HG03095 (cell line): ENCODE data around the gene CETN1.
A peak's percentile ranks its signal among the peaks of the same experiment; 100 is the strongest.

ENCODE experiments used
- ATAC-seq: cut with Tn5 transposase; IDR thresholded peaks from one replicate; pipeline ENCODE4 v1.9.1; 2021; ENCODE audit warnings: moderate library complexity; ENCODE audit not compliant: unreplicated experiment

Gene CETN1

GRCh38 chr18:574865-575645, 5.1 kb upstream of the CETN1 start:
- ATAC-seq, result no peak

- no peak for ATAC-seq
These were observed 3.3 kb upstream of the CETN1 start for GRCh38 chr18:576924-577323.

GRCh38 chr18:577643-578375, 2.4 kb upstream of the CETN1 start:
- no peak for ATAC-seq

- no peak for ATAC-seq
These were observed 942 bp upstream of the CETN1 start for GRCh38 chr18:579238-579637.

GRCh38 chr18:581096-581495, 916 bp downstream of the CETN1 start:
- no peak for ATAC-seq

GRCh38 chr18:582465-582864, 2.3 kb downstream of the CETN1 start:
- no peak for ATAC-seq

GRCh38 chr18:595068-595467, 14.9 kb downstream of the CETN1 start:
- no peak for ATAC-seq

- ATAC-seq, result no peak
These were observed 15.4 kb downstream of the CETN1 start for GRCh38 chr18:595571-595970.

- peak; percentile 52 for ATAC-seq
These were observed 16.2 kb downstream of the CETN1 start for GRCh38 chr18:596288-596881.

- ATAC-seq, result no peak
These were observed 18.0 kb downstream of the CETN1 start for GRCh38 chr18:598124-598589.

GRCh38 chr18:600107-600506, 19.9 kb downstream of the CETN1 start:
- no peak for ATAC-seq

- no peak for ATAC-seq
These were observed 24.6 kb downstream of the CETN1 start for GRCh38 chr18:604771-605170.

- ATAC-seq, result no peak
These were observed 27.8 kb downstream of the CETN1 start for GRCh38 chr18:607930-608329.

GRCh38 chr18:610214-610928, 30.2 kb downstream of the CETN1 start:
- no peak for ATAC-seq

GRCh38 chr18:612156-612555, 32.0 kb downstream of the CETN1 start:
- no peak for ATAC-seq

GRCh38 chr18:614193-614592, 34.0 kb downstream of the CETN1 start:
- no peak for ATAC-seq

GRCh38 chr18:615092-615521, 34.9 kb downstream of the CETN1 start:
- no peak for ATAC-seq

- no peak for ATAC-seq
These were observed 35.6 kb downstream of the CETN1 start for GRCh38 chr18:615773-616172.

- peak; percentile 59 for ATAC-seq
These were observed 36.3 kb downstream of the CETN1 start for GRCh38 chr18:616380-616995.

- no peak for ATAC-seq
These were observed 37.9 kb downstream of the CETN1 start for GRCh38 chr18:617970-618504.
